ENCODE measurements around the gene KANSL1. TPM values are rescaled to one million over a fixed set of nuclear protein-coding genes. Genes with fewer than 3 reads are reported as not detected.

KANSL1 gene, protein sequence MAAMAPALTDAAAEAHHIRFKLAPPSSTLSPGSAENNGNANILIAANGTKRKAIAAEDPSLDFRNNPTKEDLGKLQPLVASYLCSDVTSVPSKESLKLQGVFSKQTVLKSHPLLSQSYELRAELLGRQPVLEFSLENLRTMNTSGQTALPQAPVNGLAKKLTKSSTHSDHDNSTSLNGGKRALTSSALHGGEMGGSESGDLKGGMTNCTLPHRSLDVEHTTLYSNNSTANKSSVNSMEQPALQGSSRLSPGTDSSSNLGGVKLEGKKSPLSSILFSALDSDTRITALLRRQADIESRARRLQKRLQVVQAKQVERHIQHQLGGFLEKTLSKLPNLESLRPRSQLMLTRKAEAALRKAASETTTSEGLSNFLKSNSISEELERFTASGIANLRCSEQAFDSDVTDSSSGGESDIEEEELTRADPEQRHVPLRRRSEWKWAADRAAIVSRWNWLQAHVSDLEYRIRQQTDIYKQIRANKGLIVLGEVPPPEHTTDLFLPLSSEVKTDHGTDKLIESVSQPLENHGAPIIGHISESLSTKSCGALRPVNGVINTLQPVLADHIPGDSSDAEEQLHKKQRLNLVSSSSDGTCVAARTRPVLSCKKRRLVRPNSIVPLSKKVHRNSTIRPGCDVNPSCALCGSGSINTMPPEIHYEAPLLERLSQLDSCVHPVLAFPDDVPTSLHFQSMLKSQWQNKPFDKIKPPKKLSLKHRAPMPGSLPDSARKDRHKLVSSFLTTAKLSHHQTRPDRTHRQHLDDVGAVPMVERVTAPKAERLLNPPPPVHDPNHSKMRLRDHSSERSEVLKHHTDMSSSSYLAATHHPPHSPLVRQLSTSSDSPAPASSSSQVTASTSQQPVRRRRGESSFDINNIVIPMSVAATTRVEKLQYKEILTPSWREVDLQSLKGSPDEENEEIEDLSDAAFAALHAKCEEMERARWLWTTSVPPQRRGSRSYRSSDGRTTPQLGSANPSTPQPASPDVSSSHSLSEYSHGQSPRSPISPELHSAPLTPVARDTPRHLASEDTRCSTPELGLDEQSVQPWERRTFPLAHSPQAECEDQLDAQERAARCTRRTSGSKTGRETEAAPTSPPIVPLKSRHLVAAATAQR (N-terminal part only)
- 17.5 and 23.5 TPM in 2 replicates for total RNA-seq

DNA sequence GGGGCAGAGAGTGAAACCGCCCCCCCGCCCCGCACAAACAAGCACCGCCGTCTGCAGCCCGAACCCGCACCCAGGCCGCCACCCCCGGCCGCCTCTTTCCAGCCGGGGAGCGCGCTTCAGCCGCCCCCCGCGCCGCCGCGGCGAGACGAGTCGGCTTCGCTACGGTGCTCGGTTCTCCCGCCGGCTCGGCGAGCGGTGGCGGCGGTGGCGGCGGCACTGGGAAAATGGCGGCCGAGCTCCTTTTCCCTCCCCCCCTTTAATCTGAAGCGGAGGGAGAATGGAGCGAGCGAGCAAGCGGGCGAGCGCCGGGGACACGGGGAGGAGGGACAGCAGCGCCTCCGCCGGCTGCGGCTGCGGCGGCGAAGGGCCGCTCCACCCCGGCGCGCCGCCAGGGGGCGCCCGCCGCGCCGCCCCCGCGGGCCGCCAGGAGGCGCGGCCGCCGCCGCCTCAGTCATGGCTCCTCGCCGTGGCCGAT is at the start of gene KANSL1:
KANSL1 (minus strand) TSS at position 279 of the 475 bp plus-strand sequence. CDS start 21,286 bp downstream, outside the sequence.

GRCh38 chr17:45998987-45999899 is 194.0 kb downstream of the KANSL1 start, which contains the start of gene STH:
TSS of gene STH (plus strand) at chr17:45999250. CDS start at chr17:45999280, 30 bp downstream.

Other genes starting within 250 kb of the KANSL1 start
- gene STH, start 194.2 kb downstream of the KANSL1 start, total RNA-seq: not detected in 2 replicates
- gene LRRC37A, start 101.7 kb upstream of the KANSL1 start, total RNA-seq: 0.67 and 0.74 TPM in 2 replicates
- gene ARL17B, start 168.3 kb upstream of the KANSL1 start, total RNA-seq: 5.2 and 6.6 TPM in 2 replicates

Data from bronchus fibroblast of lung (primary cell).